ENCODE data around the gene CELSR2. TPM values are rescaled to one million over a fixed set of nuclear protein-coding genes. Genes with fewer than 3 reads are reported as not detected.

Gene CELSR2
- total and polyA plus RNA-seq, 2 experiments from 2014 or later = 11.2 to 35.1 TPM

DNA sequence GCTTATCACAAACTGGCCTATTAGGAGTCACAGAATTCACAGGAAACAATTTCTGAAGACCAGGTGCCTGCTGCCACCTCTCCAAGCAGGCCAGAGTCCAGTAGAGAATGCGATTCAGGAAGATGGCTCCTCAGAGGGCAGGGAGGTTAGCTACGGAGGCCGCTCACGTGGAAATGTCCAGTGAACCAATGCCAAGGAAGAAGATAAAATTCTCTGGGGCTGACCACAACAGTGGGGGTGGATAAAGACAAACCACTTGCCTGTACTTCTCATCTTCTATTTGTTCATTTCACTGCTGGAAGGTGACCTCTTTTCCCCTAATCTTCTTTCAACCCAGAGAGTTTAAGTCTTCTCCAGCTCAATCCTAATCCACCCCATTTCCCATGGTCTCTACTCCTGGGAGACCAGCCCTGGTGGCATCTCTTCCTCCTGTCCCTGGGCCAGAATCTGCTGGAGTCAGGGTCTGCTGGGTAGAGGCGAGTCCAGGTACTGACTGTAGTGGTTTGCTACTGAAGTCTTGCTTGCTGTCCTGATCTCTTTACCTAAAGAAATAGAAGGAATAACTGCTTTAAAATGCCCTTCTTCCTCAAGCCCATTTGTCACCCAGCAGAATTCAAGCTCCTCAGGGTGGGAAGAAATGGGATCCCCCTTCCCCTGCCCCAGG is 30.4 kb downstream of the CELSR2 start (continued):
- TF ChIP-seq, protein P1, sequence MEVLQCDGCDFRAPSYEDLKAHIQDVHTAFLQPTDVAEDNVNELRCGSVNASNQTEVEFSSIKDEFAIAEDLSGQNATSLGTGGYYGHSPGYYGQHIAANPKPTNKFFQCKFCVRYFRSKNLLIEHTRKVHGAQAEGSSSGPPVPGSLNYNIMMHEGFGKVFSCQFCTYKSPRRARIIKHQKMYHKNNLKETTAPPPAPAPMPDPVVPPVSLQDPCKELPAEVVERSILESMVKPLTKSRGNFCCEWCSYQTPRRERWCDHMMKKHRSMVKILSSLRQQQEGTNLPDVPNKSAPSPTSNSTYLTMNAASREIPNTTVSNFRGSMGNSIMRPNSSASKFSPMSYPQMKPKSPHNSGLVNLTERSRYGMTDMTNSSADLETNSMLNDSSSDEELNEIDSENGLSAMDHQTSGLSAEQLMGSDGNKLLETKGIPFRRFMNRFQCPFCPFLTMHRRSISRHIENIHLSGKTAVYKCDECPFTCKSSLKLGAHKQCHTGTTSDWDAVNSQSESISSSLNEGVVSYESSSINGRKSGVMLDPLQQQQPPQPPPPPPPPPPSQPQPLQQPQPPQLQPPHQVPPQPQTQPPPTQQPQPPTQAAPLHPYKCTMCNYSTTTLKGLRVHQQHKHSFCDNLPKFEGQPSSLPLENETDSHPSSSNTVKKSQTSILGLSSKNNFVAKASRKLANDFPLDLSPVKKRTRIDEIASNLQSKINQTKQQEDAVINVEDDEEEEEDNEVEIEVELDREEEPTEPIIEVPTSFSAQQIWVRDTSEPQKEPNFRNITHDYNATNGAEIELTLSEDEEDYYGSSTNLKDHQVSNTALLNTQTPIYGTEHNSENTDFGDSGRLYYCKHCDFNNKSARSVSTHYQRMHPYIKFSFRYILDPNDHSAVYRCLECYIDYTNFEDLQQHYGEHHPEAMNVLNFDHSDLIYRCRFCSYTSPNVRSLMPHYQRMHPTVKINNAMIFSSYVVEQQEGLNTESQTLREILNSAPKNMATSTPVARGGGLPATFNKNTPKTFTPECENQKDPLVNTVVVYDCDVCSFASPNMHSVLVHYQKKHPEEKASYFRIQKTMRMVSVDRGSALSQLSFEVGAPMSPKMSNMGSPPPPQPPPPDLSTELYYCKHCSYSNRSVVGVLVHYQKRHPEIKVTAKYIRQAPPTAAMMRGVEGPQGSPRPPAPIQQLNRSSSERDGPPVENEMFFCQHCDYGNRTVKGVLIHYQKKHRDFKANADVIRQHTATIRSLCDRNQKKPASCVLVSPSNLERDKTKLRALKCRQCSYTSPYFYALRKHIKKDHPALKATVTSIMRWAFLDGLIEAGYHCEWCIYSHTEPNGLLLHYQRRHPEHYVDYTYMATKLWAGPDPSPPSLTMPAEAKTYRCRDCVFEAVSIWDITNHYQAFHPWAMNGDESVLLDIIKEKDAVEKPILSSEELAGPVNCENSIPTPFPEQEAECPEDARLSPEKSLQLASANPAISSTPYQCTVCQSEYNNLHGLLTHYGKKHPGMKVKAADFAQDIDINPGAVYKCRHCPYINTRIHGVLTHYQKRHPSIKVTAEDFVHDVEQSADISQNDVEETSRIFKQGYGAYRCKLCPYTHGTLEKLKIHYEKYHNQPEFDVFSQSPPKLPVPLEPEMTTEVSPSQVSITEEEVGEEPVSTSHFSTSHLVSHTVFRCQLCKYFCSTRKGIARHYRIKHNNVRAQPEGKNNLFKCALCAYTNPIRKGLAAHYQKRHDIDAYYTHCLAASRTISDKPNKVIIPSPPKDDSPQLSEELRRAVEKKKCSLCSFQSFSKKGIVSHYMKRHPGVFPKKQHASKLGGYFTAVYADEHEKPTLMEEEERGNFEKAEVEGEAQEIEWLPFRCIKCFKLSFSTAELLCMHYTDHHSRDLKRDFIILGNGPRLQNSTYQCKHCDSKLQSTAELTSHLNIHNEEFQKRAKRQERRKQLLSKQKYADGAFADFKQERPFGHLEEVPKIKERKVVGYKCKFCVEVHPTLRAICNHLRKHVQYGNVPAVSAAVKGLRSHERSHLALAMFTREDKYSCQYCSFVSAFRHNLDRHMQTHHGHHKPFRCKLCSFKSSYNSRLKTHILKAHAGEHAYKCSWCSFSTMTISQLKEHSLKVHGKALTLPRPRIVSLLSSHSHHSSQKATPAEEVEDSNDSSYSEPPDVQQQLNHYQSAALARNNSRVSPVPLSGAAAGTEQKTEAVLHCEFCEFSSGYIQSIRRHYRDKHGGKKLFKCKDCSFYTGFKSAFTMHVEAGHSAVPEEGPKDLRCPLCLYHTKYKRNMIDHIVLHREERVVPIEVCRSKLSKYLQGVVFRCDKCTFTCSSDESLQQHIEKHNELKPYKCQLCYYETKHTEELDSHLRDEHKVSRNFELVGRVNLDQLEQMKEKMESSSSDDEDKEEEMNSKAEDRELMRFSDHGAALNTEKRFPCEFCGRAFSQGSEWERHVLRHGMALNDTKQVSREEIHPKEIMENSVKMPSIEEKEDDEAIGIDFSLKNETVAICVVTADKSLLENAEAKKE (CRISPR knock-in tag; IDR thresholded peaks at IDR 0.05) = no peak
- no peak for TF ChIP-seq CREB1 (CRISPR knock-in tag; IDR thresholded peaks at IDR 0.05; ENCODE audit: low read depth)

- no peak overlapping the region for H3K4me2 ChIP-seq
- H3K36me3 Mint-ChIP-seq (ENCODE audit: low read depth) = peaks cover 37% of the 10 kb centered on the region
- H3K27me3 Mint-ChIP-seq (ENCODE audit: insufficient read depth, low read depth, poor library complexity) = peaks cover 16% of the 10 kb centered on the region
- no peaks in the 10 kb centered on the region for H3K9me3 Mint-ChIP-seq
- no peak overlapping the region for H3K27ac ChIP-seq (ENCODE audit: low read depth)
- no peak for ATAC-seq
- no peak overlapping the region for H3K27ac Mint-ChIP-seq
- H3K9me2 ChIP-seq (ENCODE audit: insufficient read depth) = no peaks in the 10 kb centered on the region
- peaks cover 15% of the 10 kb centered on the region for H4K20me1 ChIP-seq (replicated peaks; ENCODE audit: insufficient read depth)
- H3K79me2 ChIP-seq (replicated peaks; ENCODE audit: insufficient read depth) = peaks cover 26% of the 10 kb centered on the region
- no peak overlapping the region for H2AFZ ChIP-seq
- DNase-seq (ENCODE audit: low spot score) = no peak
- 0 out of 2 replicates have a peak overlapping the region, but pooled peaks have one; percentile 98 for H3K4me3 ChIP-seq
- H3K27me3 ChIP-seq (ENCODE audit: insufficient read depth) = no peaks in the 10 kb centered on the region
- H3K4me1 Mint-ChIP-seq = peaks cover 38% of the 10 kb centered on the region
- peak overlapping the region; percentile 99; the same call in 1 of the 3 replicates for H3K4me3 Mint-ChIP-seq
- peaks cover 12% of the 10 kb centered on the region; the same call in 1 of the 2 replicates for H3K36me3 ChIP-seq (ENCODE audit: insufficient read depth)
- H3K4me1 ChIP-seq (ENCODE audit: insufficient read depth) = peaks cover 28% of the 10 kb centered on the region
- H3F3A ChIP-seq (replicated peaks; ENCODE audit: low read depth) = peaks cover 25% of the 10 kb centered on the region
- no peak for TF ChIP-seq STAT1 (IDR thresholded peaks at IDR 0.05; ENCODE audit: unreplicated experiment)
- TF ChIP-seq, protein P2, sequence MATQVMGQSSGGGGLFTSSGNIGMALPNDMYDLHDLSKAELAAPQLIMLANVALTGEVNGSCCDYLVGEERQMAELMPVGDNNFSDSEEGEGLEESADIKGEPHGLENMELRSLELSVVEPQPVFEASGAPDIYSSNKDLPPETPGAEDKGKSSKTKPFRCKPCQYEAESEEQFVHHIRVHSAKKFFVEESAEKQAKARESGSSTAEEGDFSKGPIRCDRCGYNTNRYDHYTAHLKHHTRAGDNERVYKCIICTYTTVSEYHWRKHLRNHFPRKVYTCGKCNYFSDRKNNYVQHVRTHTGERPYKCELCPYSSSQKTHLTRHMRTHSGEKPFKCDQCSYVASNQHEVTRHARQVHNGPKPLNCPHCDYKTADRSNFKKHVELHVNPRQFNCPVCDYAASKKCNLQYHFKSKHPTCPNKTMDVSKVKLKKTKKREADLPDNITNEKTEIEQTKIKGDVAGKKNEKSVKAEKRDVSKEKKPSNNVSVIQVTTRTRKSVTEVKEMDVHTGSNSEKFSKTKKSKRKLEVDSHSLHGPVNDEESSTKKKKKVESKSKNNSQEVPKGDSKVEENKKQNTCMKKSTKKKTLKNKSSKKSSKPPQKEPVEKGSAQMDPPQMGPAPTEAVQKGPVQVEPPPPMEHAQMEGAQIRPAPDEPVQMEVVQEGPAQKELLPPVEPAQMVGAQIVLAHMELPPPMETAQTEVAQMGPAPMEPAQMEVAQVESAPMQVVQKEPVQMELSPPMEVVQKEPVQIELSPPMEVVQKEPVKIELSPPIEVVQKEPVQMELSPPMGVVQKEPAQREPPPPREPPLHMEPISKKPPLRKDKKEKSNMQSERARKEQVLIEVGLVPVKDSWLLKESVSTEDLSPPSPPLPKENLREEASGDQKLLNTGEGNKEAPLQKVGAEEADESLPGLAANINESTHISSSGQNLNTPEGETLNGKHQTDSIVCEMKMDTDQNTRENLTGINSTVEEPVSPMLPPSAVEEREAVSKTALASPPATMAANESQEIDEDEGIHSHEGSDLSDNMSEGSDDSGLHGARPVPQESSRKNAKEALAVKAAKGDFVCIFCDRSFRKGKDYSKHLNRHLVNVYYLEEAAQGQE (IDR thresholded peaks at IDR 0.05; ENCODE audit: unreplicated experiment) = no peak
- TF ChIP-seq POLR2AphosphoS5 (IDR thresholded peaks at IDR 0.05; ENCODE audit: low read depth) = no peak
- TF ChIP-seq CTCF (conservative IDR thresholded peaks at IDR 0.05; ENCODE audit: low read depth in 2 of 2) = no peak
- no peak for TF ChIP-seq ETS1 (IDR thresholded peaks at IDR 0.05)
- TF ChIP-seq EZH2phosphoT487 (IDR thresholded peaks at IDR 0.05; ENCODE audit: unreplicated experiment) = no peak
- no peak for TF ChIP-seq ZNF114 (CRISPR knock-in tag; IDR thresholded peaks at IDR 0.05)
- TF ChIP-seq ZNF331 (CRISPR knock-in tag; IDR thresholded peaks at IDR 0.05; ENCODE audit: low read depth) = no peak
Measured at GRCh38 chr1:109280862-109281261, 31.5 kb downstream of the CELSR2 start.
